Neuronal stem cell (in vitro differentiated cells): ENCODE results near the gene ZNF343.

Experiments
- DNase-seq: peaks from one replicate; pipeline ENCODE4 v3.0.0-alpha.2; 2013; ENCODE audit warnings: low spot score
- H2AFZ ChIP-seq: one replicate; pipeline ENCODE4 v1.6.1; 2013; ENCODE audit warnings: mild to moderate bottlenecking, low read length, inconsistent platforms
- H2AK5ac ChIP-seq: 2 replicates; pipeline ENCODE4 v1.6.1; 2013; ENCODE audit warnings: low read depth, mild to moderate bottlenecking, inconsistent platforms, low read length, moderate library complexity, mixed read lengths
- H2BK120ac ChIP-seq: 2 replicates; pipeline ENCODE4 v1.6.1; 2013; ENCODE audit warnings: low read depth, mild to moderate bottlenecking, inconsistent platforms, low read length, moderate library complexity, mixed read lengths
- H2BK12ac ChIP-seq: one replicate; pipeline ENCODE4 v1.6.1; 2013; ENCODE audit warnings: low read length, inconsistent platforms
- H2BK15ac ChIP-seq: 2 replicates; pipeline ENCODE4 v1.6.1; 2013; ENCODE audit warnings: mild to moderate bottlenecking, low read length, inconsistent platforms, mixed read lengths
- H2BK5ac ChIP-seq: one replicate; pipeline ENCODE4 v1.6.1; 2013; ENCODE audit warnings: inconsistent platforms, mild to moderate bottlenecking, low read length, moderate library complexity
- H3K14ac ChIP-seq: one replicate; pipeline ENCODE4 v1.6.1; 2013; ENCODE audit warnings: low read length, inconsistent platforms
- H3K18ac ChIP-seq: 2 replicates; pipeline ENCODE4 v1.6.1; 2013; ENCODE audit warnings: low read length, inconsistent platforms
- H3K23ac ChIP-seq: 2 replicates; pipeline ENCODE4 v1.6.1; 2013; ENCODE audit warnings: low read depth, mild to moderate bottlenecking, mixed read lengths, low read length, inconsistent platforms; ENCODE audit not compliant: poor library complexity
- H3K27ac ChIP-seq: replicated peaks from 3 replicates; pipeline ENCODE4 v1.5.1; 2013; ENCODE audit warnings: low read length, inconsistent platforms
- H3K27me3 ChIP-seq, 3 experiments: 2 replicates each; pipeline ENCODE4 v1.6.1; 2013; ENCODE audit warnings: low read length in 3 of 3, mild to moderate bottlenecking in 2 of 3, inconsistent platforms in 1 of 3, low read depth in 1 of 3, mixed read lengths in 1 of 3, moderate library complexity in 1 of 3; ENCODE audit not compliant: control insufficient read depth in 3 of 3, insufficient read depth in 3 of 3
- H3K36me3 ChIP-seq, 2 donors: replicated peaks in 1 of 2; 2 replicates each; pipeline ENCODE4 v1.6.1; 2013; ENCODE audit warnings: low read length in 2 of 2; ENCODE audit not compliant: control insufficient read depth in 2 of 2, insufficient read depth in 2 of 2
- H3K4ac ChIP-seq: 2 replicates; pipeline ENCODE4 v1.6.1; 2013; ENCODE audit warnings: inconsistent platforms, mild to moderate bottlenecking, low read length, moderate library complexity
- H3K4me1 ChIP-seq, 2 donors: 1 replicate in 1 of 2; 2 replicates in 1 of 2; pipeline ENCODE4 v1.6.1; 2013; ENCODE audit warnings: low read length in 2 of 2, low read depth in 1 of 2; ENCODE audit not compliant: control insufficient read depth in 2 of 2, insufficient read depth in 1 of 2
- H3K4me2 ChIP-seq: one replicate; pipeline ENCODE4 v1.6.1; 2013; ENCODE audit warnings: mild to moderate bottlenecking, low read length, inconsistent platforms; ENCODE audit not compliant: insufficient read depth, poor library complexity, severe bottlenecking
- H3K4me3 ChIP-seq, 2 donors: 2 replicates each; pipeline ENCODE4 v1.5.1; 2013; ENCODE audit warnings: low read length in 2 of 2, mild to moderate bottlenecking in 2 of 2, inconsistent platforms in 1 of 2, moderate library complexity in 1 of 2
- H3K79me1 ChIP-seq: one replicate; pipeline ENCODE4 v1.6.1; 2013; ENCODE audit warnings: low read depth, mild to moderate bottlenecking, inconsistent platforms, low read length, moderate library complexity
- H3K9ac ChIP-seq: one replicate; pipeline ENCODE4 v1.6.1; 2013; ENCODE audit warnings: mild to moderate bottlenecking, low read depth, low read length, inconsistent platforms; ENCODE audit not compliant: poor library complexity
- H3K9me3 ChIP-seq, 2 donors: replicated peaks in 1 of 2; 2 replicates each; pipeline versions ENCODE3 to v1.6.1; 2013; ENCODE audit warnings: low read length in 2 of 2, mild to moderate bottlenecking in 2 of 2, inconsistent platforms in 1 of 2, low read depth in 1 of 2, mixed read lengths in 1 of 2, moderate library complexity in 1 of 2; ENCODE audit not compliant: control insufficient read depth in 2 of 2, insufficient read depth in 1 of 2
- H4K8ac ChIP-seq: one replicate; pipeline ENCODE4 v1.6.1; 2013; ENCODE audit warnings: low read depth, mild to moderate bottlenecking, inconsistent platforms, low read length, moderate library complexity
- H4K91ac ChIP-seq: one replicate; pipeline ENCODE4 v1.6.1; 2013; ENCODE audit warnings: low read length, low read depth, mild to moderate bottlenecking, inconsistent platforms; ENCODE audit not compliant: poor library complexity
- WGBS, 2 donors: extraction: QIAGEN DNeasy Blood & Tissue Kit; methylation state at CpG; one replicate each; pipeline ENCODE4 v1.1.7; 2013; ENCODE audit warnings: missing lambda C conversion rate in 2 of 2, mixed read lengths in 1 of 2; ENCODE audit not compliant: insufficient read length in 2 of 2, insufficient replicate concordance in 1 of 2; ENCODE audit errors: extremely low coverage in 2 of 2; 5-methylcytosine and 5-hydroxymethylcytosine counted together

Gene ZNF343

GRCh38 chr20:2480381-2480780, 28.3 kb downstream of the ZNF343 start:
- no peaks in the 10 kb centered on the region for H3K27me3 ChIP-seq
- no CpG with 5 or more reads among the region's 2 CpGs for WGBS, 2 donors

GRCh38 chr20:2476742-2477615, 31.7 kb downstream of the ZNF343 start:
- Histone ChIP-seq H2BK120ac (no peak overlapping the region), H2BK12ac (no peak overlapping the region), H3K4me1 (no peaks in the 10 kb centered on the region), H3K79me1 (no peaks in the 10 kb centered on the region), H3K9me3 (no peaks in the 10 kb centered on the region), H3K27me3 (no peaks in the 10 kb centered on the region), H4K91ac (no peak overlapping the region), H3K36me3 (peaks cover 0 to 11% of the 10 kb centered on the region in 2 donors), H3K9ac (no peak overlapping the region), H4K8ac (no peak overlapping the region), H3K18ac (no peak overlapping the region), H3K4ac (no peak overlapping the region), H3K14ac (no peak overlapping the region), H3K27ac (no peak overlapping the region), H2AFZ (no peak overlapping the region), H3K4me2 (no peak overlapping the region), H2BK15ac (no peak overlapping the region), H2AK5ac (no peak overlapping the region), H3K4me3 (no peak overlapping the region), H3K23ac (no peak overlapping the region), H2BK5ac (no peak overlapping the region)
- DNase-seq = no peak
- WGBS, 2 donors = no CpG with 5 or more reads among the region's 5 CpGs

More at GRCh38 chr20:2480381-2480780, 28.3 kb downstream of the ZNF343 start:
- Histone ChIP-seq H2BK12ac (no peak overlapping the region), H2AK5ac (no peak overlapping the region), H3K9ac (no peak overlapping the region), H2AFZ (no peak overlapping the region), H3K79me1 (no peaks in the 10 kb centered on the region), H3K36me3 (peaks cover 14 to 45% of the 10 kb centered on the region in 2 donors), H2BK5ac (no peak overlapping the region), H4K8ac (no peak overlapping the region), H2BK120ac (no peak overlapping the region), H3K4ac (no peak overlapping the region), H3K4me3 (no peak overlapping the region), H3K14ac (no peak overlapping the region), H3K27ac (no peak overlapping the region), H2BK15ac (no peak overlapping the region), H3K18ac (no peak overlapping the region), H4K91ac (no peak overlapping the region), H3K4me2 (no peak overlapping the region), H3K4me1 (no peaks in the 10 kb centered on the region), H3K9me3 (no peaks in the 10 kb centered on the region), H3K23ac (no peak overlapping the region)
- DNase-seq = no peak

GRCh38 chr20:2475850-2476741, 32.6 kb downstream of the ZNF343 start:
- no CpG with 5 or more reads among the region's 9 CpGs for WGBS, 2 donors
- Histone ChIP-seq H3K23ac (no peak overlapping the region), H3K4me3 (no peak overlapping the region), H4K8ac (no peak overlapping the region), H2BK12ac (no peak overlapping the region), H3K36me3 (peaks cover 0 to 6% of the 10 kb centered on the region in 2 donors), H3K14ac (no peak overlapping the region), H3K18ac (no peak overlapping the region), H3K4me1 (no peaks in the 10 kb centered on the region), H3K27ac (no peak overlapping the region), H2AFZ (no peak overlapping the region), H2BK15ac (no peak overlapping the region), H3K79me1 (no peaks in the 10 kb centered on the region), H2BK120ac (no peak overlapping the region), H3K4ac (no peak overlapping the region), H2BK5ac (no peak overlapping the region), H3K9ac (no peak overlapping the region), H3K4me2 (no peak overlapping the region), H2AK5ac (no peak overlapping the region), H3K9me3 (no peaks in the 10 kb centered on the region), H3K27me3 (no peaks in the 10 kb centered on the region), H4K91ac (no peak overlapping the region)
- no peak for DNase-seq

- Histone ChIP-seq H3K4ac (no peak overlapping the region), H3K18ac (no peak overlapping the region), H3K9ac (no peak overlapping the region), H2BK5ac (no peak overlapping the region), H3K79me1 (no peaks in the 10 kb centered on the region), H3K27ac (no peak overlapping the region), H3K27me3 (no peaks in the 10 kb centered on the region), H2BK12ac (no peak overlapping the region), H2AFZ (no peak overlapping the region), H3K14ac (no peak overlapping the region), H2BK120ac (no peak overlapping the region), H3K4me2 (no peak overlapping the region), H3K4me3 (no peak overlapping the region), H4K91ac (no peak overlapping the region), H2AK5ac (no peak overlapping the region), H3K9me3 (no peaks in the 10 kb centered on the region), H3K36me3 (peaks cover 0 to 11% of the 10 kb centered on the region in 2 donors), H2BK15ac (no peak overlapping the region), H3K4me1 (peaks cover 6% of the 10 kb centered on the region in 2 donors), H3K23ac (no peak overlapping the region), H4K8ac (no peak overlapping the region)
- no peak for DNase-seq
- WGBS, 2 donors = no CpG with 5 or more reads among the region's 4 CpGs
Observed at GRCh38 chr20:2473516-2473915, 35.2 kb downstream of the ZNF343 start.
